22Rv1 (cell line): ENCODE measurements around the gene ISG15.

Source experiments
- ZFX ChIP-seq: fragments of 450-650 bp; IDR thresholded peaks from 2 replicates; pipeline ENCODE4 v1.6.1; 2017; ENCODE audit warnings: antibody characterized with exemption, borderline replicate concordance
- TF ChIP-seq, protein P1 (sequence below): fragments of 450-650 bp; IDR thresholded peaks from 2 replicates; pipeline ENCODE4 v1.5.1; 2017; ENCODE audit warnings: mild to moderate bottlenecking

DNA sequence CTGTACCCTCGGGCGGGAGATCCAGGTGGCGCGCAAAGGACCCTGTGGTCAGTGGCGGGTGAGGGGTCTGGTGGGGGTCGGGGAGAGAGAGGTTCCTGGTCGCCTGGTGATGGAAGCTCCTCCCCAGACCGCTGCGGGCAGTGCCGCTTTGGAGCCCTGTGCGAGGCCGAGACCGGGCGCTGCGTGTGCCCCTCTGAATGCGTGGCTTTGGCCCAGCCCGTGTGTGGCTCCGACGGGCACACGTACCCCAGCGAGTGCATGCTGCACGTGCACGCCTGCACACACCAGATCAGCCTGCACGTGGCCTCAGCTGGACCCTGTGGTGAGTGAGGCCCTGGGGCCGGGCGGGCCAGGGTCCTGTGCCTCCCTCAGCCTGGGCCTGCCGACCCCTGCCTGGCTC, 30.1 kb downstream of the ISG15 start:
- TF ChIP-seq, protein P1, sequence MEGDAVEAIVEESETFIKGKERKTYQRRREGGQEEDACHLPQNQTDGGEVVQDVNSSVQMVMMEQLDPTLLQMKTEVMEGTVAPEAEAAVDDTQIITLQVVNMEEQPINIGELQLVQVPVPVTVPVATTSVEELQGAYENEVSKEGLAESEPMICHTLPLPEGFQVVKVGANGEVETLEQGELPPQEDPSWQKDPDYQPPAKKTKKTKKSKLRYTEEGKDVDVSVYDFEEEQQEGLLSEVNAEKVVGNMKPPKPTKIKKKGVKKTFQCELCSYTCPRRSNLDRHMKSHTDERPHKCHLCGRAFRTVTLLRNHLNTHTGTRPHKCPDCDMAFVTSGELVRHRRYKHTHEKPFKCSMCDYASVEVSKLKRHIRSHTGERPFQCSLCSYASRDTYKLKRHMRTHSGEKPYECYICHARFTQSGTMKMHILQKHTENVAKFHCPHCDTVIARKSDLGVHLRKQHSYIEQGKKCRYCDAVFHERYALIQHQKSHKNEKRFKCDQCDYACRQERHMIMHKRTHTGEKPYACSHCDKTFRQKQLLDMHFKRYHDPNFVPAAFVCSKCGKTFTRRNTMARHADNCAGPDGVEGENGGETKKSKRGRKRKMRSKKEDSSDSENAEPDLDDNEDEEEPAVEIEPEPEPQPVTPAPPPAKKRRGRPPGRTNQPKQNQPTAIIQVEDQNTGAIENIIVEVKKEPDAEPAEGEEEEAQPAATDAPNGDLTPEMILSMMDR, result no peak
- no peak for TF ChIP-seq ZFX
